Lower lobe of right lung (tissue), 2 donors: ENCODE results near the gene MYH7. TPM values are rescaled to one million over a fixed set of nuclear protein-coding genes. Genes with fewer than 3 reads are reported as not detected.

Experiments used
- ATAC-seq, 2 donors: fragments of 200-7000 bp; cut with Tn5 transposase; one replicate each; pipeline ENCODE4 v1.9.1; 2020 to 2022; ENCODE audit warnings: mild to moderate bottlenecking in 2 of 2, moderate library complexity in 2 of 2
- DNase-seq: peaks from one replicate; pipeline ENCODE4 v3.0.0-alpha.2; 2020
- H3K27ac ChIP-seq: fragments of 200-600 bp; one replicate; pipeline ENCODE4 v1.8.0; 2022
- H3K27me3 ChIP-seq: fragments of 200-600 bp; one replicate; pipeline ENCODE4 v1.8.0; 2022; ENCODE audit warnings: low read depth
- H3K36me3 ChIP-seq: fragments of 200-600 bp; one replicate; pipeline ENCODE4 v1.8.0; 2022; ENCODE audit warnings: mild to moderate bottlenecking
- H3K4me1 ChIP-seq: fragments of 200-600 bp; one replicate; pipeline ENCODE4 v1.8.0; 2022
- H3K4me3 ChIP-seq: fragments of 200-600 bp; one replicate; pipeline ENCODE4 v1.8.0; 2022; ENCODE audit warnings: mild to moderate bottlenecking
- H3K9me3 ChIP-seq: fragments of 200-600 bp; one replicate; pipeline ENCODE4 v1.8.0; 2022
- CTCF ChIP-seq: fragments of 200-600 bp; IDR thresholded peaks from one replicate; pipeline ENCODE4 v1.8.0; 2022; ENCODE audit warnings: antibody characterized with exemption, mild to moderate bottlenecking
- intact Hi-C: fragments of 100-400 bp; cut with DNase I; formaldehyde crosslinking; loops from one replicate; pipeline ENCODE4 v1.11.0; 2022
- total RNA-seq: library from RNA; stranded (reverse); fragmentation: NEBNext Ultra II Directional; extraction: Animal tissue kit (Norgen Biotek cat#: 25700); gene quantifications from one replicate; pipeline ENCODE4 v1.2.1, GENCODE V29; 2021
- donor health status: DM: no; HTN: yes; CAD: no; lungs with severe emphysema.

The MYH7 gene
- total RNA-seq, 1 donor from 2014 or later, result 0.09 TPM

GRCh38 chr14:23380197-23380914 is 55.1 kb downstream of the MYH7 start:
- intact Hi-C loops, result no loop called here
- TF ChIP-seq CTCF, result no peak
- no peak overlapping the region for H3K27ac ChIP-seq
- H3K27me3 ChIP-seq, result peaks cover 4% of the 10 kb centered on the region
- no peak for DNase-seq
- H3K4me3 ChIP-seq, result no peak overlapping the region
- no peaks in the 10 kb centered on the region for H3K36me3 ChIP-seq
- peak in 1 of 2 donors; percentile 4 for ATAC-seq
- H3K4me1 ChIP-seq, result no peaks in the 10 kb centered on the region
- H3K9me3 ChIP-seq, result no peaks in the 10 kb centered on the region

- H3K9me3 ChIP-seq, result no peaks in the 10 kb centered on the region
- intact Hi-C loops, result no loop called here
- TF ChIP-seq CTCF, result peak; percentile 94
- H3K27me3 ChIP-seq, result peaks cover 4% of the 10 kb centered on the region
- H3K4me3 ChIP-seq, result no peak overlapping the region
- peak; percentile 82 for DNase-seq
- peak; percentile 91 to 94 for ATAC-seq
- no peaks in the 10 kb centered on the region for H3K4me1 ChIP-seq
- H3K27ac ChIP-seq, result no peak overlapping the region
- no peaks in the 10 kb centered on the region for H3K36me3 ChIP-seq
Measured at GRCh38 chr14:23379366-23380196, 55.9 kb downstream of the MYH7 start.

GRCh38 chr14:23378612-23379220 is 56.7 kb downstream of the MYH7 start:
- no peak for ATAC-seq
- Histone ChIP-seq H3K36me3 (no peaks in the 10 kb centered on the region), H3K27ac (no peak overlapping the region), H3K9me3 (no peaks in the 10 kb centered on the region), H3K4me1 (no peaks in the 10 kb centered on the region), H3K27me3 (peaks cover 4% of the 10 kb centered on the region), H3K4me3 (no peak overlapping the region)
- no peak for DNase-seq
- intact Hi-C loops, result no loop called here
- TF ChIP-seq CTCF, result no peak

GRCh38 chr14:23377573-23378563 is 57.6 kb downstream of the MYH7 start:
- TF ChIP-seq CTCF, result no peak
- Histone ChIP-seq H3K27ac (no peak overlapping the region), H3K36me3 (no peaks in the 10 kb centered on the region), H3K27me3 (peaks cover 4% of the 10 kb centered on the region), H3K4me1 (no peaks in the 10 kb centered on the region), H3K9me3 (no peaks in the 10 kb centered on the region), H3K4me3 (no peak overlapping the region)
- DNase-seq (no peak), ATAC-seq (no peak)
- intact Hi-C loops, result no loop called here

GRCh38 chr14:23377198-23377550 is 58.3 kb downstream of the MYH7 start:
- Histone ChIP-seq H3K27ac (no peak overlapping the region), H3K27me3 (peaks cover 2% of the 10 kb centered on the region), H3K4me1 (no peaks in the 10 kb centered on the region), H3K4me3 (no peak overlapping the region), H3K9me3 (no peaks in the 10 kb centered on the region), H3K36me3 (no peaks in the 10 kb centered on the region)
- intact Hi-C loops, result no loop called here
- DNase-seq (no peak), ATAC-seq (no peak)
- TF ChIP-seq CTCF, result no peak
